NCI-H446 (cell line): ENCODE results near the gene POLRMT.
"Not testable (repeated sequence)": the region's sequence is repeated elsewhere in the genome, so short reads cannot be mapped to it uniquely, and the experiment has no call there.

Experiments used
- DNase-seq, 2 experiments: peaks; one replicate each; lab custom pipeline; 2025; lab: John Stamatoyannopoulos, UW

Gene POLRMT

GRCh38 chr19:593505-593904, 39.8 kb downstream of the POLRMT start:
- DNase-seq = no peak

- no peak for DNase-seq
Observed at GRCh38 chr19:593055-593454, 40.3 kb downstream of the POLRMT start.

DNA sequence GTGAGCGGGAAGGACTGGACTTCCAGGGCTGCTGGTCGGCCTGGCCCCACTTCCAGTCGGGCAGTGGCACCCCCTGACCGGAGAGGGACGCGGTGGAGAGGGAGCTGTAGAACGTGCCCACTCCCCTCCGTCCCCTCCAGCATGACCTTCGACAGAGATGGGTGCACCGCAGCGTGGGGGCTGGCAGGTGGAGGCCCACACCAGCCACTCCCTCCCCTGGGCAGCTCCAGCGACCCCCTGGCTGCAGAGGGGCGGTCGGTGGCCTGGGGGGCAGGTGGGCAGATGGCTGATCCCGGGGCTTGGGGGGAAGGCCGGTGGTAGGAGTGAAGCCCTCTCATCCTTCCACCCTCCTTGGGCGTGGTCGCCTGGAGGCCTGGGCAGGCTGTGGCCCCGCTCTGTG, 41.2 kb downstream of the POLRMT start:
- DNase-seq = no peak

DNA sequence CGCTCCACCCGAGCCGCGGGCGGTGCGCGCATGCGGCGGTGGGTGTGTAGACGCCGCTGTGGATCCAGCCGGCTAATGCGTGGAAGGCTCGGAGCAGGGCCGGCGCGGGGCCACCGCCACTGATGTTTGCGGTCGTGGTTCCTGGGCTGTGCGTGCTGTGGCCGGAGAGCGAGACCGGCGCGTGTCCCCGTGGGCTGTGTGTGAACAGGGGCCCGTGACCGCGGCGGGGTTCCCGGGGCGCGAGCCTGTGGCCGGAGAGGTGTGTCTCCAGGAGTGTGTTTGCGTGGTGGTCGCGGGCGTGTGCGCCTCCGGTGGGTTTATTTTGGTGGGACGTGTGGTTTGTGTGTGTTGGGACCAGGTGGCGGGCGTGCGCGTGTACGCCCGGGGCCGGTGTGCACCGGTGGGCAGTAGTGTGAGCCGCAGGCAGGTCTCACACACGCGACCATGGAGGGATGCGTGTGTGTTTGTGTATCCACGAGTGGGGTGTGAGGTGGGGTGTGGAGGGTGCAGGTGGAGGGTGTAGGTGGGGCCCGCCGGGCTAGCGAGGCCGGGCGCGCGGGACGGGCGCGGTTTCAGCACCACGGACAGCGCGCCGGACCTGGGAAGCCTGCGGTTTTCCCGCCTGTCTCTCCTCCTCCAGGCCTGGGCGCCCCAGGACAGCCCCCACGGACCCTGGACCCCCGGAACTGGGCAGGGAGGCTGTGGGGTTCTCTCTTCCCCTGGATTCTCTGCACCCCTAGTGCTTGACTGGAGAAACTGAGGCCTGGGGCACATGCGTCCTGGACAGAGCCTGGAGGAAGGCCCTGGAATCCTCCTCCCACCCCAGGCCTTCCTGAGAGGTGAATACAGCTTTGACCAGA, 42.0 kb downstream of the POLRMT start:
- no peak for DNase-seq

DNA sequence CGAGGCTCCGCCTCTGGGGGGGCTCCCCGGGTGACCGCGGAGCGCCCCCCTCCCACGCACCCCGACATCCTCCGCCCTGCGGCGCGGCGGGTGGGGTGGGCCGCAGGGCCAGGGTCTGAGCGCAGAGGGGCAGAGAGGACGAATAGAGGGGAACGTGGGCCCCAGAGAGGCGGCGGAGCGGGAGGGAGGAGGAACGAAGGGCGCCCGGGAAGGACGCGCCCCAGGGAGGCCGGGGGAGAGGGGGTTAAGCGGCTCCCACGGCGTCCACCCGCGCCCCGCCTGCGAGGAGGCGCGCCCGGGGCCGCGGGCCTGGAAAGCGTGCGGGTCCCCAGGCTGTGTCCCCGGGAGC, 42.6 kb downstream of the POLRMT start:
- no peak for DNase-seq

- peak in 1 of 2 experiments; percentile 56 for DNase-seq
Observed at GRCh38 chr19:590396-590745, 43.0 kb downstream of the POLRMT start.

DNA sequence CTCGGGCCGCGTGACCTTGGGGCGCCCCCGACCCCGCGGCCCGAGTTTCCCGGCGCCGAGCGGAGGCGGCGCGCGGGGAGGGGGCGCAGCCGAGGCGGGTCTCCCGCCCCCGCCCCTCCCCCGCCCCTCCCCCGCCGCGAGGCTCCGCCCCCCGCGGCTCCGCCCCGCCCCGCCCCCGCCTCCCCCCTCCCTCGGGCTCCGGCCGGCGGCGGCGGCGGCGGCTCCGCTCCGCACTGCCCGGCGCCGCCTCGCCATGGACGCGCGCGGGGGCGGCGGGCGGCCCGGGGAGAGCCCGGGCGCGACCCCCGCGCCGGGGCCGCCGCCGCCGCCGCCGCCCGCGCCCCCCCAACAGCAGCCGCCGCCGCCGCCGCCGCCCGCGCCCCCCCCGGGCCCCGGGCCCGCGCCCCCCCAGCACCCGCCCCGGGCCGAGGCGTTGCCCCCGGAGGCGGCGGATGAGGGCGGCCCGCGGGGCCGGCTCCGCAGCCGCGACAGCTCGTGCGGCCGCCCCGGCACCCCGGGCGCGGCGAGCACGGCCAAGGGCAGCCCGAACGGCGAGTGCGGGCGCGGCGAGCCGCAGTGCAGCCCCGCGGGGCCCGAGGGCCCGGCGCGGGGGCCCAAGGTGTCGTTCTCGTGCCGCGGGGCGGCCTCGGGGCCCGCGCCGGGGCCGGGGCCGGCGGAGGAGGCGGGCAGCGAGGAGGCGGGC, 43.5 kb downstream of the POLRMT start, which contains the start of gene HCN2:
TSS of gene HCN2 (plus strand) at position 189 of the 703 bp plus-strand sequence. CDS start at position 254, 65 bp downstream.
- no peak for DNase-seq

DNA sequence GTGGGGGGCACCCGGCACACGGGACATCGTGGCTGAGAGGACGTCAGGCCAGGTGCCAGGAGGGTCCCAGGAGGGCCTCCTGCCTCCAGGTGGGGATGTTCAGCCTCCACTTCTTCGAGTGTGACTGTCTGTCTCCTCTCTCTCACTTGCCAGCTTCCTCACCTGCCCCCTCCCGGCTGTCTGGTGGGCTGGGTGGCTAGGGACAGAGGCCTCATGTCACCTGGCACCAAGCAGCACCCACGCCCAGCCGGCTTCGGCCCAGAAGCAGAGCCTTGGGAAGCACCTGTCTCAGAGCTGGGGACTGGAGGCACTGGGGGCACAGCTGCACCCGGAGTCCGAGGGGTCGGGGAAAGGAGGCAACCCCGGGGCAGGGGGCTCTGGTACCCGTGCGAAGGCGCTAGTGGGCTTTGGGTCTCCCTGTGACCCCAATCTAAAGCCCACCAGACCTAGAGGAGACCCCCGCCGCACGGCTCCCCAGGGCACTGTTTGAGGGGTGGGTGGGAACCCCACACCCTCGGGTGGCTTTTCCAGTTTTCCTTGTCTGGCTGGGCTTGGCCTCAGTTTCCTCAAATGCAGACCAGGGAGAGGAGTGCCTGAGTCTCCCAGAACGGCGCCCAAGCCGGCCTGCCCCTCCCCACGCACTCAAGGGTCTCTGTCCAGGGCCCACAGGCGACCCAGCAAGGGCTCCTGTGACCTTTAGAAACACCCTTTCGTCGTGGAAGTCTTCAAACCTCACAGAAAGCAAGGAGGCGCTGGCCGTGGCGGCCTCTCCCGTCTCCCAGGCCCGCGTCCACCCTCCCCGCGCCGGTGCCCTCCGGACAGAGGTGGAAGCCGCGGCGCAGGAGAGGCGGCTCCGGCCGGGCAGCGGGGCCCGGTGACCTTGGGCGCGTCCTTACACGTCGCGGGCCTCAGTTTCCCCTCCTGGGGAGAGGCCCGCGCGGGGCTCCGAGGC, 44.3 kb downstream of the POLRMT start:
- no peak for DNase-seq

GRCh38 chr19:588093-588740, 45.1 kb downstream of the POLRMT start:
- DNase-seq = peak; percentile 82 to 96

DNA sequence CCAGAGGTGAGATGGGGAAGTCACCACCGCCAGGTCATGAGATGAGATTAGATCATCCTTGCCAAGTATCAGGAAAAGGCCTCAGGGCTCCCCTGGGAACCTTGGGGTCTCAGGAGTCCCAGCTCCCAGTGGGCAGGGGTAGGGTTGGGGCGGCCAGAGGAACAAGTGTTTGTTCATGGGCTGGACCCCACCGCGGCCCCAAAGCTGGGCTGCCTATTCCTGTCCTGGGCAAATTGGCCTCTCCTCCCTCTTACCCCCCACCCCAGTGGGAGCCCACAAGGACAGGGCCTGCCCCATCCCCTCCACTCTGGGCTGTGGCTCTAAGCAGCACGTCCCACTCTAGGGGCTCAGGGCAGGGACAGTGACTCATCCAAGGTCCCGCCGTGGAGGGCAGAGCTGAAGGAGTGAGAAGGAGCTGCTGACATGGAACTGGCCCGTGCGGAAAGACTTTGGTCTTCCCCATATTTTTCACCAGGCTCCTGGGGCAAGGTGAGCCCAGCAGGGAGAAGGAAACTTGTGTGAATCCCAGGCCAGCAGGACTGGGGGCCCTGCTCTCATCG, 47.7 kb downstream of the POLRMT start:
- DNase-seq = no peak

DNA sequence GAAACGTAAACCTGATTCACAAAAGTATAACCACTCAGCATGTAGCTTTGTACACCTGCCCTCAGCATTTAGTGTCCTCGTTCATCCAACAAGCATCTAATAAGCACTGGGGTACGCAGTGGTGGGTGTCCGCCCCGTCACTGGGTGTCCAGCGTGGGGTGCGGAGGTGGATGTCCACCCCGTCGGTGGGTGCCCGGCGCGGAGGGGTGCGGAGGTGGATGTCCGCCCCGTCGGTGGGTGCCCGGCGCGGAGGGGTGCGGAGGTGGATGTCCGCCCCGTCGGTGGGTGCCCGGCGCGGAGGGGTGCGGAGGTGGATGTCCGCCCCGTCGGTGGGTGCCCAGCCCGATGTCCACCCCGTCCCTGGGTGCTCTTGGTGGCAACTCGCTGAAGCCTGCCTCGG, 48.2 kb downstream of the POLRMT start:
- DNase-seq = not testable (repeated sequence)

DNA sequence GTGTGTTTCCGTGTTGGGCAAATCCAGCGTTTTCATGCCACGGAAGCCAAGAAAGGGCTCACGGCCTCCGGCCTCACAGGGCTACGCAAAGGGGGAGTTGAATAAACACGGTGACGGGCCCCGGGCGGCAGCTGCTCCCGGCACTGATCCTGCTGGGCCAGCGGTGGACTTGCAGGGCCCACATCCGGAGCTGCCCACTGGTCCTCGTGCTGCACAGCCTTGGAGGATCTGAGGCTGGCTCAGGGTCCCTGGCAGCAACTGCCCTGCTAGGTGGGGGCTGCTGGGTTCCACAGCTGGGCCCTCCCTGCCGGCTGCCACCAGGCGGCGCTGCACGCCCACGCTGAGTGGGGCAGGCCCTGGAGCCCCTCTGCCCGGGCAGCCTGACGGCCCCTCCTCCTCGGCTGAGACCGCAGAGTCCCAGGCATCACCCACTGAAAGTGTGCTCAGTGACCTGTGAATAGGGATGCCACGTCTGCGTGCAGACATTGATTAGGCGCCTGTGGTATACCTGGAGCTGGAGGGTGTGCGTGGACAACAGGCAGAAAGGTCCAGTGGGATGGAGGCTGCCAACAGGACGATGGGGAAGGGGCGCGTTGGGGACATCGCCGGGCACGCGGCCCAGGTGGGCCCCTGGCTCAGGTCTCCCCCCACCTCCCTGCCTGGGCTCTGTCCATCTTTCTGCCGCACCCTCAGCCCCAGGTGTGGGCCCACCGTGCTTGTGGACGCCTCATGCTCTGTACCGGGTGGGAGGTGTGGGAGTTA, 48.9 kb downstream of the POLRMT start:
- DNase-seq = peak in 1 of 2 experiments; percentile 63

DNA sequence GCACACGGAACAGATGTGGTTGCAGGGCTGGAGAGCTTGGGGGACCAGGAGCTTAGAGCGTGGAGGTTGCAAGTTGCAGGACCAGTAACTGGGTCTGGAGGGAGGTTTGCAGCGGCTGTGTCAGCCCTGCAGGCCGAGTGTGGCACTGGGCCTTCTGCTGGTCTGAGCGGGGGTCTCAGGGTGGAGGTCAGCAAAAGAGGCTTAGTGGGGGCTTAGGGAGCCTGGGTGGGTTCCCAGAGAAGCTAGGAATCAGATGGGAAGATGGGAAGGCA, 49.4 kb downstream of the POLRMT start:
- DNase-seq = no peak

GRCh38 chr19:583198-583967, 50.0 kb downstream of the POLRMT start:
- DNase-seq = no peak

DNA sequence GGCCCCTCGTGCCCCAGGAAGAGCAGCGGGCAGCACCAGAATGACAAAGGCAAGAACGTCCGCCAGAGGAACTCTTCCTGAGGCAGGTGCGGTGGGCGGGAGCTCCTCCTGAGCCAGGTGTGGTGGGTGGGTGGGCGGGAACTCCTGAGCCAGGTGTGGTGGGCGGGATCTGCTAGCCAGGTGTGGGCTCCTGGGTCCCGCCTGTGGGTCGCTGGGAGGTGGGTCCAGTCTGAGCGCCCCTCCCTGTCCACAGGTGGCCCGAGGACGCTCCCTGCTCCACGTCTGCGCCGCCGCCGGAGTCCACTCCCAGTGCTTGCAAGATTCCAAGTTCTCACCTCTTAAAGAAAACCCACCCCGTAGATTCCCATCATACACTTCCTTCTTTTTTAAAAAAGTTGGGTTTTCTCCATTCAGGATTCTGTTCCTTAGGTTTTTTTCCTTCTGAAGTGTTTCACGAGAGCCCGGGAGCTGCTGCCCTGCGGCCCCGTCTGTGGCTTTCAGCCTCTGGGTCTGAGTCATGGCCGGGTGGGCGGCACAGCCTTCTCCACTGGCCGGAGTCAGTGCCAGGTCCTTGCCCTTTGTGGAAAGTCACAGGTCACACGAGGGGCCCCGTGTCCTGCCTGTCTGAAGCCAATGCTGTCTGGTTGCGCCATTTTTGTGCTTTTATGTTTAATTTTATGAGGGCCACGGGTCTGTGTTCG, 50.7 kb downstream of the POLRMT start:
- no peak for DNase-seq

- no peak for DNase-seq
Observed at GRCh38 chr19:581399-582111, 51.8 kb downstream of the POLRMT start.

GRCh38 chr19:580274-580835, 53.0 kb downstream of the POLRMT start:
- DNase-seq = no peak

- no peak for DNase-seq
Observed at GRCh38 chr19:579842-580155, 53.5 kb downstream of the POLRMT start.
